Measurements from ENCODE around the gene SHISA9.

GRCh38 chr16:13036600-13036999, 135.2 kb downstream of the SHISA9 start:
- TF ChIP-seq CTCF (IDR thresholded peaks at IDR 0.05; ENCODE audit: insufficient read depth, low read length) = no peak
- TF ChIP-seq GABPA (IDR thresholded peaks at IDR 0.05; ENCODE audit: low read depth) = no peak
- peak; percentile 98 for TF ChIP-seq REST (IDR thresholded peaks at IDR 0.05; ENCODE audit: insufficient replicate concordance, low read depth)
- no peak for TF ChIP-seq POLR2AphosphoS5 (IDR thresholded peaks at IDR 0.05; ENCODE audit: low read depth)

Measured in HL-60 (cell line).